Osteocyte (in vitro differentiated cells): ENCODE results near the gene LIMS1. TPM values are rescaled to one million over a fixed set of nuclear protein-coding genes. Genes with fewer than 3 reads are reported as not detected.
A peak's percentile ranks its signal among the peaks of the same experiment; 100 is the strongest.
"Not testable (repeated sequence)": the region's sequence is repeated elsewhere in the genome, so short reads cannot be mapped to it uniquely, and the experiment has no call there.

Experiments
- DNase-seq: peaks from one replicate; pipeline ENCODE4 v3.0.0; 2021; ENCODE audit warnings: mixed read lengths; ENCODE audit not compliant: unreplicated experiment; ENCODE audit errors: extremely low spot score
- H3K27ac Mint-ChIP-seq: one replicate; pipeline ENCODE4 v1.8.0; 2021; ENCODE audit warnings: mild to moderate bottlenecking, mixed read lengths; ENCODE audit not compliant: unreplicated experiment
- H3K27me3 Mint-ChIP-seq: one replicate; pipeline ENCODE4 v1.8.0; 2021; ENCODE audit warnings: mixed read lengths; ENCODE audit not compliant: unreplicated experiment
- H3K36me3 Mint-ChIP-seq: one replicate; pipeline ENCODE4 v1.8.0; 2021; ENCODE audit warnings: mixed read lengths; ENCODE audit not compliant: unreplicated experiment
- H3K4me1 Mint-ChIP-seq: one replicate; pipeline ENCODE4 v1.8.0; 2021; ENCODE audit warnings: mixed read lengths; ENCODE audit not compliant: unreplicated experiment
- H3K4me3 Mint-ChIP-seq: one replicate; pipeline ENCODE4 v1.8.0; 2021; ENCODE audit warnings: mild to moderate bottlenecking, moderate library complexity, mixed read lengths; ENCODE audit not compliant: unreplicated experiment
- H3K9me3 Mint-ChIP-seq: one replicate; pipeline ENCODE4 v1.8.0; 2021; ENCODE audit warnings: mixed read lengths; ENCODE audit not compliant: unreplicated experiment
- total RNA-seq: library from RNA; stranded (reverse); gene quantifications from 2 replicates; pipeline ENCODE4 v1.2.1, GENCODE V29; 2021
- TF ChIP-seq, protein P1 (sequence below): fragments of 200-600 bp; sonication (generic); IDR thresholded peaks from 2 replicates; pipeline ENCODE4 v1.5.0; 2021; ENCODE audit warnings: antibody characterized with exemption, mild to moderate bottlenecking, moderate library complexity

Gene LIMS1
- total RNA-seq, 1 donor from 2014 or later = 74.4 TPM

GRCh38 chr2:108690001-108690400 is 155.7 kb downstream of the LIMS1 start:
- not testable (repeated sequence) for H3K36me3 Mint-ChIP-seq, H3K4me1 Mint-ChIP-seq, H3K4me3 Mint-ChIP-seq, H3K9me3 Mint-ChIP-seq, H3K27me3 Mint-ChIP-seq, DNase-seq, H3K27ac Mint-ChIP-seq
- TF ChIP-seq, protein P1, sequence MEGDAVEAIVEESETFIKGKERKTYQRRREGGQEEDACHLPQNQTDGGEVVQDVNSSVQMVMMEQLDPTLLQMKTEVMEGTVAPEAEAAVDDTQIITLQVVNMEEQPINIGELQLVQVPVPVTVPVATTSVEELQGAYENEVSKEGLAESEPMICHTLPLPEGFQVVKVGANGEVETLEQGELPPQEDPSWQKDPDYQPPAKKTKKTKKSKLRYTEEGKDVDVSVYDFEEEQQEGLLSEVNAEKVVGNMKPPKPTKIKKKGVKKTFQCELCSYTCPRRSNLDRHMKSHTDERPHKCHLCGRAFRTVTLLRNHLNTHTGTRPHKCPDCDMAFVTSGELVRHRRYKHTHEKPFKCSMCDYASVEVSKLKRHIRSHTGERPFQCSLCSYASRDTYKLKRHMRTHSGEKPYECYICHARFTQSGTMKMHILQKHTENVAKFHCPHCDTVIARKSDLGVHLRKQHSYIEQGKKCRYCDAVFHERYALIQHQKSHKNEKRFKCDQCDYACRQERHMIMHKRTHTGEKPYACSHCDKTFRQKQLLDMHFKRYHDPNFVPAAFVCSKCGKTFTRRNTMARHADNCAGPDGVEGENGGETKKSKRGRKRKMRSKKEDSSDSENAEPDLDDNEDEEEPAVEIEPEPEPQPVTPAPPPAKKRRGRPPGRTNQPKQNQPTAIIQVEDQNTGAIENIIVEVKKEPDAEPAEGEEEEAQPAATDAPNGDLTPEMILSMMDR = peak; percentile 34

GRCh38 chr2:108691447-108691846 is 157.2 kb downstream of the LIMS1 start:
- Mint-ChIP-seq H3K27me3 (no peaks in the 10 kb centered on the region), H3K9me3 (no peaks in the 10 kb centered on the region), H3K4me1 (no peaks in the 10 kb centered on the region), H3K4me3 (no peak overlapping the region), H3K36me3 (no peaks in the 10 kb centered on the region), H3K27ac (no peak overlapping the region)
- TF ChIP-seq, protein P1 = no peak
- no peak for DNase-seq

GRCh38 chr2:108701208-108701607 is 166.9 kb downstream of the LIMS1 start:
- H3K4me3 Mint-ChIP-seq = no peak overlapping the region
- no peak overlapping the region for H3K27ac Mint-ChIP-seq
- no peaks in the 10 kb centered on the region for H3K27me3 Mint-ChIP-seq
- no peaks in the 10 kb centered on the region for H3K36me3 Mint-ChIP-seq
- H3K4me1 Mint-ChIP-seq = peaks cover 5% of the 10 kb centered on the region
- TF ChIP-seq, protein P1 = no peak
- DNase-seq = no peak
- peaks cover 1% of the 10 kb centered on the region for H3K9me3 Mint-ChIP-seq

- no peak for DNase-seq
- H3K36me3 Mint-ChIP-seq = no peaks in the 10 kb centered on the region
- no peaks in the 10 kb centered on the region for H3K27me3 Mint-ChIP-seq
- TF ChIP-seq, protein P1 = no peak
- peaks cover 5% of the 10 kb centered on the region for H3K4me1 Mint-ChIP-seq
- H3K4me3 Mint-ChIP-seq = no peak overlapping the region
- H3K9me3 Mint-ChIP-seq = peaks cover 5% of the 10 kb centered on the region
- H3K27ac Mint-ChIP-seq = no peak overlapping the region
Observed at GRCh38 chr2:108701806-108702205, 167.5 kb downstream of the LIMS1 start.

- Mint-ChIP-seq H3K4me1 (peaks cover 5% of the 10 kb centered on the region), H3K36me3 (peaks cover 4% of the 10 kb centered on the region), H3K27ac (no peak overlapping the region), H3K4me3 (no peak overlapping the region), H3K27me3 (peaks cover 7% of the 10 kb centered on the region), H3K9me3 (peaks cover 16% of the 10 kb centered on the region)
- DNase-seq = no peak
- TF ChIP-seq, protein P1 = no peak
Observed at GRCh38 chr2:108704871-108705270, 170.6 kb downstream of the LIMS1 start.
